GM18517 (cell line): ENCODE results near the gene MFF.
"Not testable (repeated sequence)": the region's sequence is repeated elsewhere in the genome, so short reads cannot be mapped to it uniquely, and the experiment has no call there.

Source experiments
- ATAC-seq: cut with Tn5 transposase; IDR thresholded peaks from one replicate; pipeline ENCODE4 v1.9.1; 2021; ENCODE audit warnings: mild to moderate bottlenecking, moderate library complexity; ENCODE audit not compliant: unreplicated experiment

MFF gene

DNA sequence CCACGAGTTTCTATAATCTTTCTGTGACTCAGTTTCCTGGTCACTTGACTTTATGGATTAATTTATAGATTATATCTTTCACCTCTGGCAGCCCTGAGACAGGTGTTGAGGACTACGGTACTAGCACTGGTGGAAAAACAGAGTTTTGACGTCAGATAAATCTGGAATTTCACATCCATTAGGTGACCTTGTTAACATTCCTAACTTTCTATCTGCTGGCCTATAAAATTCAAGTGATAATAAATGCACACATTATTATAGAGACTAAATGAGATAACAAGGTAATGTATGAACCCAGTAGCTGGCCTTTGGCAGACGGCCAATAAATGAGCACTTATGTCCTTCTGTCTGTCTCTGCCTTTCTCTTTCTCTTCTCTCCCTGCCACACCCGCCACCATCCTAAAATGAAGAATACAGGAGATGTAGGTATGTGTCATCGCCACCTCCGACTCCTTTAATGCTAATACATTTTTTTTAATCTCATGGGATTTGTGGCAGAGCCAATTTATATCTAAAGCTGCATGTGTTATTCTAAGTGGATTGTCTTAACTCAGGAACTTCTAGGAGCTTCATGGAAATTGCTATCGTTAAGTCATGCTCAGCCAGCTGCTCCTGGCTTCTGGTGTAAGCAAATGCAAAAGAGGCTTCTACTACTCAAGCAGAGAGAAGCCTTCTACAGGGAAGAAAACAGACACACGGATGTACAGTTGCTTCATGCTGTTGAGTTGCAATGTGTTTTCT is 51.8 kb downstream of the MFF start:
- no peak for ATAC-seq

DNA sequence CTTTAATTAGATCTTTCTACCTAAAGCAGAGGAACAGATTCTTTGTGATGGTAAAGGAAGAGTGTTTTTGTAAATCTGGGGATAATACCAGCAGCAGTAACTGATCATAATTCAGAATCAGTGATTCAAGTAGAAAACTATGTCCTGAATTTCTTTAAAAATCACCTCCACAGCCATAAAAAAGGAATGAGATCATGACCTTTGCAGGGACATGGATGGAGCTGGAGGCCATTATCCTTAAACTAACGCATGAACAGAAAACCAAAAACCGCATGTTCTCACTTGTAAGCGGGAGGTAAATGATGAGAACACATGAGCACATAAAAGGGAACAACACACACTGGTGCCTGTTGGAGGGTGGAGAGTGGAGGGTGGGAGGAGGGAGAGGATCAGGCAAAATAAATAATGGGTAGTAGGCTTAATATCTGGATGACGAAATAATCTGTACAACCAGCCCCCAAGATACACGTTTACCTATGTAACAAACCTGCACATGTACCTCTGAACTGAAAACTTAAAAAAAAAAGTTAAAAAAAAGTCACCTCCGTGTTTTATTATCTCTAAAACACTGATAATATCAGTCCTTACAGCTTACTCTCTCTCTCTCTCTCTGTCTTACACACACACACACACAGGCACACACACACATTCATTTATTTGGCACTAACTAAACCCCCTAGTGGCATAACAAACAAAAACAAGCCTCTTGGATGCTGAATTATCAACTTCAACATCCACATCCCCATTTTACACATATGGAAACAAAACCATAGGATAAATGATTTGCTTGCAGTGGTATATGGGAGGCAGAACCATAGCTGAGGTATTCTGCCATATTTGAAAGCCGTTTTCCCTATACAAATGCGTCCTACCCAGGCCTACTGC is 52.7 kb downstream of the MFF start:
- no peak for ATAC-seq

DNA sequence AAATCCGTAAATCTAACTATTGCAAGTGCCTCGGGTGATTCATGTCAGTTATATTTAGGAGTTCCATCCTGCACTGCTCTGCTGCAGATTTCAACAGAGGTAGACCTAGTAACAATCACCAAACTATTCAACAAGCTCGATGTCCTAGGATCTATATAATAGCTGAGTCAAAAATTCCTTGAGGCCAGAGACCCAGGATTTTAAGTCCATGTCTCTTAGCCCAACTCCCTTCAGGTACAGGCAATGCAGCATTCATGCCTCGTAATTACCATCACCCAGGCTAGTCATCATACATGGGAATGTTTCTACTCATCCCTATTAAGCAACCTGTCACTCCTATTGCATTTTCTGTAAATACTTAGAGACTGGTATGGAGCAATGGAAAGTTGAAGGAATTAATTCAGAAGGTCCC is 53.3 kb downstream of the MFF start:
- no peak for ATAC-seq

DNA sequence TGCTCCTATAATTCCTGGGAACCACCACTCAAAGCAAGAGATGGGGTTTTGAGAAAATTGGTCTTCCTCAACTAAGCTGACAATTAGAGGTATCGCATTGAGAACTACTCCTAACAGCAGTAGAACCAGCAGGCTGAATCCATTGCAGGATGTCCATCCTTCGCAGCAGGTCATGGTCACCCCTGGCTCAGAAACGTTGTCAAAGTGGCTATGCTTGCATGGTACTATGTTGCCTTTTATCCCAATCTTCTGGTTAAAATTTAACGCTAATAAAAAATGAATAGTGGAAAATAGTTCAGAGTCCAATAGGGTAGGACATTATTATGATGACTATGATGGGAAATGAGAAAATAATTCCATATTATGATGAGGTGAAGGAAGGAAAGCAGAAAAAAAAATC is 54.0 kb downstream of the MFF start, which contains the start of gene TM4SF20:
TSS of gene TM4SF20 (minus strand) at position 212 of the 400 bp plus-strand sequence. CDS start at position 174, 38 bp downstream.
- no peak for ATAC-seq

DNA sequence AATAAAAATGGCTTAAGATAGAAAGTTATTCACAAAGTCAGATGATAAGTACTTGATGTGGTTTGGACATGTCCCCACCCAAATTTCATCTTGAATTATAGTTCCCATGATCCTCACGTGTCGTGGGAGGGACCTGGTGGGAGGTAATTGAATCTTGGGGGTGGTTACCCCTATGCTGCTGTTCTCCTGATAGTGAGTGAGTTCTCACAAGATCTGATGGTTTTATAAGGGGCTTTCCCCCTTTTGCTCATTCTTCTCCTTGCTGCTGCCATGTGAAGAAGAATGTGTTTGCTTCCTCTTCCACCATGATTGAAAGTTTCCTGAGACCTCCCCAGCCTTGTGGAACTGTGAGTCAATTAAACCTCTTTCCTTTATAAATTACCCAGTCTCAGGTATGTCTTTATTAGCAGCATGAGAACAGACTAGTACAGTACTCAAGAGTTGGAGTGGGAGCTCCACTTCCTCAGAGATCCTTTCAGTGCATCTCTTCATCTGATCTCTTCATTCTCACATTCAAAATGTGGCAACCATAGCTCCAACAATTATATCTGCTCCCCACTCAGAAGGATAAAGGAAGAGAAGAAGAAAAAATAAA is 57.3 kb downstream of the MFF start:
- ATAC-seq: not testable (repeated sequence)

DNA sequence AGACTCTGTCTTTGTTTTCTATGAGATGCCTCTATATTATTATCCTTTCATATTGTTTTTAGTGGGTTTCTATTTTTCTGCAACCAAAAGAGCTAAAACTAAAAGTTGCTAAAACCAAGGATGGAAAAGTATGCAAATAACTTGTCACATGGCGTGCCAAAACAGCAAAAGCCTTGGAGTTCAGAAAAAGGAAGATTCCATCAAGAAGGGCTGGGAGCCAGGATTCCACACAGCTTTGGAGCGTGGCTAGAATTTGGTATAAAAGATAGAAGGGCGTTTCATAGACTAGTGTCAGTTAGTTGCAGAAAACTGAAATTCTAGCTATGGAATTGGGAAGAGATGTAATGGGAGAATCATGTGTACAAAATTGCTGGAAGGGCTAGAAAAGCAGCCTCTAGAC is 58.6 kb downstream of the MFF start:
- no peak for ATAC-seq

DNA sequence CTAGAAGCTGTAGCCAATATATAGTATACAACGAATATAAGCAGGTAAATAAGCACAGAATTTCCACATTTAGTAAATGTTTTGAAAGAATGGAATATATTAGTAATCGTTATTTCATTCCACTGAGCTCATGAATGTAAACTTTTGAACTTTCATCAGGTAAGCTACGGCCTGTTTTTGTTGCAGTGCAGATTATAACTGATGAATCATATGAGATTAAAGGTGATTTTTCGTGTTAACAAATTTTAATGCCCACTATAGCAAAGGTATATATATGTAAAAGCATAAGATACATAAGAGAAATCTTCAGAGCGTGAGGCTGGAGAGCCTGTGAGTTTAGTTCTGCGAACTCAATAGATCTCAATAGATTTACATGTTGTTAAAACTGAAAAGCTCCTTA is 61.6 kb downstream of the MFF start:
- ATAC-seq: no peak

DNA sequence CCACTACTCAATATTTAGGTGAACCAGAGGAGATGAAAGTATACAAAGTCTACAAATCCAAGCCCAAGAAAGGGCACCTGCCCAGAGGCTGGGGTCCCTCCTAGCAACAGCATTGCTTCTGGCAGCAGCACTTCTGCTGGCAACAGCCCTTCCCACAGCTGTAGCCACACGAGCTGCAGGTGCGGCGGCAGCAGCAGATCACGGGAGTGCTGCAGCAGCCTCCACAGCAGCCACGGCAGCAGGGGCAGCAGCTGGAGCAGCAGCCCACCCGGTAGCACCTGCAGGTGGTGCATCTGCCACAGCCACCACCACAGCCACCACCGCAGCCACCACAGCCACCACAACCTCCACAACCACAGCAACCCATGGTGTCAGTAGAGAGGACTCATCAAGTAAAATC is 62.5 kb downstream of the MFF start, which contains the start of gene SCYGR1:
TSS of gene SCYGR1 (minus strand) at position 367 of the 400 bp plus-strand sequence. CDS start at position 367, 0 bp downstream.
- ATAC-seq: not testable (repeated sequence)

DNA sequence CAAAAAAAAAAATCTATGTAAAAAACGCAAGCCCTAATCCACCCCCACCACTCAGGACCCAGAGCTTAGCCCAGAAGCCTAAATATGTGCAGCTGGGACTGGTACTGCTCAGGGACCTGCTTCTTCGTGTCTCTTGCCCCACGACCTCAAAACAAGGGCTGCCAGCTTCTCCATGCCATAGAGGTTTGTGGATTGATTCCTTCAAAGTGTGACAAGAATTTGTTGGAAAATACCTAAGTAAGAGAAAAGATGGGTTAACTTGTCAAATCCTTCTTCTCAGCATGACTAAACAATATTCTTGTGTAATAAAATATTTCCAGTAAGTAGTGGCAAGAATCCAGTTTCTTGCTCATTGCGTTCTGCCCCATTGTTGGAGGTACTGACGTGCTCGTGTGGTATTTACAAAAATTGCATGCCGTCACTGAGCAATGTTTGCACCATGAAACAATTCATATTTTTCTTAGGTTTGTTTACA is 63.5 kb downstream of the MFF start:
- ATAC-seq: no peak

DNA sequence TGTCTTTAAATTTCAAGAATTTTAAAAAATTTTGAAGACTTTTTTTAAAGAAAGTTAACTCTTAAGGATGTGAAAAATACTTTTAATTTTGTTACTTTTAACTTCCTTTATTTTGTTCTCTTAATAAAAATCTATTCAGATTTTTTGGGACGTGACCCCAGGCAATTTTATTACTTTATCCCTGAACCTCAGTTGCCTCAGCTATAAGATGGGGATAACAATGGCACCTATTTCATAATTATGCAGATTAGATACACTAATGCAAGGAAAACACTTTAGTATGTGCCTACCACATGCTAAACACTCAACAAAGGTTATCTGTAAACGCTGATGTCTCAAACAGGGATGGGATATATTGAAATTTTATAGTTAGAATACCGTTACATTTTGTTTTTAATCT is 64.2 kb downstream of the MFF start:
- no peak for ATAC-seq

DNA sequence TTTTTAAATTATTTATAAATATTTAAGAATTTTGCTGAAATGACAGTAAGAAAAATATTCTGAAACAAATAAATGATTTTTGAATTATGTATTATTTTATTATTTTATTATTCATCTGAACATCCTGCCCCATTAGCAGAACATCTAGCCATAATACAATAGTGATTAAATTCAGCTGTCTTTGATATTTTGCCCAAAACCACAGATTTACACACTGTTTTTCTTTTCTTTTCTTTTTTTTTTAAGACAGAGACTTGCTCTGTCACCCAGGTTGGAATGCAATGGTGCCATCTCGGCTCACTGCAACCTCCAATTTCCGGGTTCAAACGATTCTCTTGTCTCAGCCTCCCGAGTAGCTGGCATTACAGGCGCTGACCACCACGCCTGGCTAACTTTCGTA is 64.6 kb downstream of the MFF start:
- ATAC-seq: no peak

DNA sequence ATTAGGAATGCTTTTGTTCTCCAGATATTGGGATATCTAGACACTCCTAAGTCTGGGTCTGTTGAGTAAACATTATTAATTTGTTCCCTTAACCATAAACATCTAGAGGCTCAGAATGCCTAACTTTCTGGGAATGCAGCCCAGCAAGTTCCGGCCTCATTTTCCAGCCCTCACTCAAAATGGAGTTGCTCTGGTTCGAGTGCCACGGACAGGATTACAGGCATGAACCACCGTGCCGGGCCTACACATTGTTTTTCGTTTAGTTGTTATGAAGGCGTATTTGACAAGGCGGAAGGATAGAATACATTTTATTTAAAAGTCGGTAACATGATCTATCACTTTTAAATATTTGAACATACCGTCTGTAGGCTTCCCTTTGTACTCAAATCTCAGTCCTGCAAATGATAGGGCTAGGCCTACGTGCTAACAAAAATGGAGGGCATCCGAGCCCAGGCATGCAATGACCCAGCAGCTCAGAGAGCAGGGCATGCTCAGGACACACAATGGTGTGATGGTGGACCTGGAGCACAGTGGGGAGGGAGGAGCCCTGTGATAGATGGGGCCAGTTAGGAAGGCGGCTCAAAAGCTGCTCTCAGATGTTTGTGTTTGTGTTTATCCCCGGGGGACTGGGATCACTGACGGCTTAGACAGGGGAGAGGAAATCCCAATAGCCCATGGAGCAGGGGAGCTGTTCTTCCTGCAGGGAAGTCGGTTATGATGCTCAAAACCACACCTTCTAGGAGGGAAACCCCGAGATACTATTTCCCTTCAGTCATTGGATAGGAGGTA is 65.6 kb downstream of the MFF start:
- ATAC-seq: no peak

DNA sequence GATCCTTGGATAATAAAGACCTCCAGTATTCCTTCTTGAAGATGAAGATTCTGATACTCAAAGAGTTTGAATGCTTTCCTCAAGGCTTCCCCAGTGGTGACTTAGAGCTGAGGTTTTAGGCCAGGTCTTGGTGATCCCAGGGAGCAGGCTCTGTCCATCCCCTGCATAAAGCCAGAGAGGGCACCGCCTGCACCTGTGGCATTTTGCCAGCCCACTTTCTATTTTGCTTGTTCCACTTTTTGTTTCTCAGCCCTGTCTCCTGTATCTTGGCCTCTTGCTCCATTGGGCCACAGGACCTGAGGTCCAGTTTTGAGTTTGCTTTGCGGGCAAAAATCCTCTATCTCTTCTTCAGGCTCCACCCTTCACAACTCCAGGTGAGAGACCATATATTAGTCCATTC is 69.3 kb downstream of the MFF start:
- no peak for ATAC-seq

DNA sequence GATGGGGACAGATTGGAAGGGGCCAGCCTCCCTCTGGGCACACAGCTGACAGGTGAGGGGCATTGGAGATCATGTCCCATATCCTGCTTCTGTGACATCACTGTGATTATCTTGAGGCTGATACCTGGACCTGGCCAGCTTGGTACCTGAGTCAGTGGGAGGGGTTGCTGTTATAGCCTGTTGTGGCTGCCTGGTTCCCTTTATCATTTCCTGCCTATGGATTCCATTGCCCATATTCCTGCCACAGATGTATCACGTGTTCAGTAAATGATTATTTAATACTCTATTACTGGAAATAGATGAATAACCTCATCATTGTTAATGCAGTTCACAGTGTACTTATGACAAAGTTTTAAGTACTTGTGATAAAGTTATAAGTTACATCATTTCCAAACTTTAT is 70.5 kb downstream of the MFF start:
- ATAC-seq: no peak

DNA sequence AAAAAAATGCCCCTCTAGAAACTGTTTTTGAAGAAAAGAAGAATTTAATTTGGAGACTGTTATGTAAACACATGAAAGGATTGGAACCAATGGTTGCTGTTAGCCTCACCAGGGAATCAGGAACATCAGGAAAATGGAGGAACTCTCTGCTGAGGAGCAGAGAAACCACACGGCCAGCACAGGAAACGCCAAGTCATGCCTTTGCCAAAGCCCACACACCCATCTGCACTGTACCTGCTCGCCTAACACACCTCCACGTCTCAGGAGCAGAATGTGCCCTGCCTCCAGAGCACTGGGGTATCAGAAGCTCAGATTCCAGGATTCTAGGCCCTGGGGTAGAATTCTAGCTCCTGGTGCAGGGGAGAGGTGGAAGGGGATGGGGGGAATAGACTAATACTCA is 72.5 kb downstream of the MFF start:
- ATAC-seq: no peak

DNA sequence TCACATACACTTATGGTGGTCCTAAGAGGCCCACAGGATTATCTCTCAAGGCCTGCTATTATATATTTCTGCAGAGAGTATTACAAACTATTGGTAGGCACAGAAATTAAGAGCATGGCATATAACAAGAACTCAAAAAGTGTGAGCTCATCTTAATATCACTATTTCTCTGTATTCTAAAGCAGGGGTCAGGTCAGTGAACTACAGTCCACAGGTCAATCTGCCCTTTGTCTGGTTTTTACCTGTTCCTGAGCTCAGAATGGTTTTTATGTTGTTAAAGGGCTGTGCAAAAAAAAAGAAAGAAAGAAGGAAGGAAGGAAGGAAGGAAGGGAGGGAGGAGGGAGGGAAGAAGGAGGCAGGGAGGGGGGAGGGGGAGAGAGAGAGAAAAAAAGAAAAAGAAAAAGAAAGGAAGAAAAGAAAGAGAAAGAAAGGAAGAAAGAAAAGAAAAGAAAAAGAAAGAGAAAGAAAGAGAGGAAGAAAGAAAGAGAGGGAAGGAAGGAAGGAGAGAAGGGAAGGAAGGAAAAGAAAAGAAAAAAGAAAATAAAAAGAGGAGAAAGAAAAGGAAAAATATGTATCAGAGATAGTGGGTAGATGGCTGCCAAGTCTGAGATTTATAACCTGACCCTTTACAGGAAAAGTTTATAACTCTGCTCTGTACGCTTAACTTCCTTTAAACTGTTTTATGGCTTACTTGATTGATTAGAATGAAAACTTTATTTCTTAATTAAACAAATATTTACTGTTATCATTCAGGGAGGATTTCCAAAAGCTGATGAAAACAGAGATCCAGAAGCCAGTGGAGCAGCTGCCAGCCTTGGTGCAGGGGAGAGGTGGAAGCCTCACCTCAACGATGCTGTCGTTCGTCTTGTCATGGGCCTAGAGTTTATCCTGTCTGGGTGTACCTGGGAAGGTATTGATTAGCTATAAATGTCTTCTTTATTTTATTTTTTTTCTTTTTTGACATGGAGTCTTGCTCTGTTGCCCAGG is 73.9 kb downstream of the MFF start:
- ATAC-seq: no peak

DNA sequence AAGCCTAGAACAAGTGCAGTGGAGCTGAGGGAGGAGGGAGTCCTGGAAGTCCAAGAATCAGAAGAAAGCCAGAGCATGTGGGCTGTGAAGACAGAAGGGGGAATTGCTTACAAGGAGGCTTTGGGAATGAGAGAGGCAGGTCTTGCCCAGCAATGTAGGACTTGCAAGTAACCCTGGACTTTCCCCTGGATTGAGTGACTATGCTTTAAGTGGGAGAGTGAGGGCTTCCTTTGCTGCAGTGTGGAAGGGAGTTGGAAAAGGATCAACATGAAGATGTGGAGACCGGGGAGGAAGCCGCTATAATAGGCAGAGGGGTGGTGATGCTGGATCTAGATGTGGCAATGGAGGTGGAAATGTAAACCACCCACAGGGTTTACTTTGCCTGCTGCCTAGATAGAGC is 76.5 kb downstream of the MFF start:
- ATAC-seq: no peak

DNA sequence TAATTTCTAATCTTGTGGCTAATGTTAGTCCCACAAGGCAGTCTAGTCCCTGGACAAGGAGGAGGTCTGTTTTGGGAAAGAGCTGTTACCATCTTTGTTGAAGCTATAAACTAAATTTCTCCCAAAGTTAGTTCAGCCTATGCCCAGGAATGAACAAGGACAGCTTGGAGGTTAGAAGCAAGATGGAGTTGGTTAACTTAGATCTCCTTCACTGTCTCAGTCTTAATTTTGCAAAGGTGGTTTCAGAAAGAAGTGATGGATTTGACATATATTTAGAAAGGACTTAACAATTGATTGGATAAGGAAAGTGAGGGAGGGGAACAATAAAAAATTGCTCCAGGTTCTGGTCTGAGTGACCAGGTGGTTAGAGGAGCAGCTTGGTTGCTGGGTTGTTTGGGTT is 77.3 kb downstream of the MFF start:
- ATAC-seq: no peak

DNA sequence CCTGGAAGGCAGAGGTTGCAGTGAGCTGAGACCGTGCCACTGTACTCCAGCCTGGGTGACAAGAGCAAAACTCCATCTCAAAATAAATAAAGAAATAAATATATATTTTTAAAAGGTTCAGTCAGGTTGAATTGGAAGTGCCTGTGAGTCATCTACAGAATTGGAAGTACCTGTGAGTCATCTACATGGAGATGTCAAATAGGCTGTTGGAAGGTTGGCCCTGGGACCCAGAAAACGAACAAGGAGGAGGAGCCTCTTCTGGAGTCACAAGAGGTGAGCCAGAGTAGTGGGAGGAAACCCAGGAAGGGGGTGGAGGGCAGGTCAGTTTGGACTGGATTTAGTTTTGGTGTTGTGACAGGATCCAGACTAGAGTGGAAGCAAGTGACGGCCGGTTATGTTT is 77.9 kb downstream of the MFF start:
- no peak for ATAC-seq
